ENCODE measurements around the gene EFS.

The EFS gene

GRCh38 chr14:23377573-23378563 is 12.9 kb upstream of the EFS start:
- FAIRE-seq = no peak

- no peak for FAIRE-seq
Observed at GRCh38 chr14:23377198-23377550, 12.2 kb upstream of the EFS start.

- no peak for FAIRE-seq
Observed at GRCh38 chr14:23376482-23377197, 11.7 kb upstream of the EFS start, which contains the start of gene CMTM5. Gene CMTM5, plus strand, starts transcription at chr14:23377046. Its CDS starts 206 bp downstream, at chr14:23377252.

- FAIRE-seq = no peak
Observed at GRCh38 chr14:23375527-23376251, 10.7 kb upstream of the EFS start.

- no peak for FAIRE-seq
Observed at GRCh38 chr14:23373041-23373440, 8.1 kb upstream of the EFS start.

- no peak for FAIRE-seq
Observed at GRCh38 chr14:23372509-23372908, 7.5 kb upstream of the EFS start, which contains the start of gene IL25. Gene IL25, plus strand, starts transcription at chr14:23372809.

- no peak for FAIRE-seq
Observed at GRCh38 chr14:23371865-23372264, 6.9 kb upstream of the EFS start.

- no peak for FAIRE-seq
Observed at GRCh38 chr14:23370221-23370620, 5.2 kb upstream of the EFS start.

GRCh38 chr14:23366426-23366921 is 1.5 kb upstream of the EFS start:
- no peak for FAIRE-seq

- FAIRE-seq = no peak
Observed at GRCh38 chr14:23365732-23366425, 907 bp upstream of the EFS start.

- no peak for FAIRE-seq
Observed at GRCh38 chr14:23364164-23365035, 572 bp downstream of the EFS start.

GRCh38 chr14:23362200-23362599 is 2.8 kb downstream of the EFS start:
- FAIRE-seq = no peak

- FAIRE-seq = no peak
Observed at GRCh38 chr14:23361763-23362162, 3.2 kb downstream of the EFS start.

- no peak for FAIRE-seq
Observed at GRCh38 chr14:23361320-23361719, 3.7 kb downstream of the EFS start.

GRCh38 chr14:23360496-23360895 is 4.5 kb downstream of the EFS start:
- no peak for FAIRE-seq

- FAIRE-seq = no peak
Observed at GRCh38 chr14:23359722-23360447, 5.1 kb downstream of the EFS start.

GRCh38 chr14:23359167-23359626 is 5.8 kb downstream of the EFS start:
- FAIRE-seq = no peak

- FAIRE-seq = no peak
Observed at GRCh38 chr14:23358553-23359166, 6.3 kb downstream of the EFS start.

- no peak for FAIRE-seq
Observed at GRCh38 chr14:23358042-23358441, 6.9 kb downstream of the EFS start.

GRCh38 chr14:23357261-23357660 is 7.7 kb downstream of the EFS start:
- no peak for FAIRE-seq
